NCI-H345 treated with DMSO at 0.1 percent for 48 hours (cell line): ENCODE measurements around the gene RHEB.

Experiments used
- DNase-seq: peaks from one replicate; lab custom pipeline; 2025; ENCODE audit not compliant: unreplicated experiment; lab: John Stamatoyannopoulos, UW

The RHEB gene

GRCh38 chr7:151451156-151451555 lies 68.5 kb downstream of the RHEB start:
- DNase-seq, result no peak

GRCh38 chr7:151449990-151450389 lies 69.7 kb downstream of the RHEB start:
- DNase-seq, result no peak

- peak; percentile 15 for DNase-seq
Observed at GRCh38 chr7:151448261-151449252, 71.1 kb downstream of the RHEB start.

- DNase-seq, result no peak
Observed at GRCh38 chr7:151447901-151448260, 71.8 kb downstream of the RHEB start.

GRCh38 chr7:151447312-151447711 lies 72.4 kb downstream of the RHEB start:
- DNase-seq, result no peak

- DNase-seq, result no peak
Observed at GRCh38 chr7:151446412-151446811, 73.3 kb downstream of the RHEB start.

GRCh38 chr7:151444632-151445031 lies 75.1 kb downstream of the RHEB start:
- DNase-seq, result no peak

- DNase-seq, result no peak
Observed at GRCh38 chr7:151442776-151443496, 76.8 kb downstream of the RHEB start.

- DNase-seq, result no peak
Observed at GRCh38 chr7:151440799-151441445, 78.8 kb downstream of the RHEB start.

- no peak for DNase-seq
Observed at GRCh38 chr7:151439855-151440798, 79.6 kb downstream of the RHEB start, which contains the start of gene CRYGN. Gene CRYGN (minus strand): TSS chr7:151440141. CDS start chr7:151439917, 224 bp downstream.

- no peak for DNase-seq
Observed at GRCh38 chr7:151438864-151439601, 80.7 kb downstream of the RHEB start.

- DNase-seq, result no peak
Observed at GRCh38 chr7:151437866-151438516, 81.7 kb downstream of the RHEB start.

GRCh38 chr7:151437159-151437553 lies 82.5 kb downstream of the RHEB start:
- no peak for DNase-seq

GRCh38 chr7:151436446-151437158 lies 83.1 kb downstream of the RHEB start:
- no peak for DNase-seq

- DNase-seq, result no peak
Observed at GRCh38 chr7:151435971-151436370, 83.7 kb downstream of the RHEB start.

- DNase-seq, result no peak
Observed at GRCh38 chr7:151435103-151435916, 84.4 kb downstream of the RHEB start.

- DNase-seq, result no peak
Observed at GRCh38 chr7:151434549-151434948, 85.1 kb downstream of the RHEB start.
